ENCODE data around the gene PRKN.
A peak's percentile ranks its signal among the peaks of the same experiment; 100 is the strongest.

PRKN gene

DNA sequence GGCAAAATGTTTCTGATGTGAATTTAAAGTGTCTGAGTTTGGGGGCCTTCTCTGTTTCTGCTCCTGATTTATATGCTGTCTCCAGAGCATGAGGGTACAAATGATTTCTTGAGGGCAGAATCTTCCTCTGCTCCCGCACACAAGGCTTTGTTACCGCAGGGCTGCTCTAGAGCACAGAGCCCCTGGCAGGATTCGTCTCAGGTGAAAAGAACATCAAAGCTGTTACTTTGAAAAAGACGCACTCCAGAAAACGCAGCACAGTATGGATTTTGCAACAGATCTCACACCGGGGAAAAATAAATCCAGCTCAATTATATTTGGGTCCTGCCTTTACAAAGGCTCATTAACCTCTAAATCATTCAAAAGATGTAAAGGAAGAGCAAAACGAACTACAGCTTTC, 577.3 kb downstream of the PRKN start:
- peak overlapping the region; percentile 68 for H3K4me2 ChIP-seq (ENCODE audit: low read depth, low read length)
- peaks cover 11% of the 10 kb centered on the region for H3F3A ChIP-seq (ENCODE audit: insufficient read depth, low read length)
- H3K79me2 ChIP-seq (ENCODE audit: low read length), result no peaks in the 10 kb centered on the region
- H4K20me1 ChIP-seq (ENCODE audit: insufficient read depth, low read length), result no peaks in the 10 kb centered on the region
- H3K36me3 ChIP-seq (replicated peaks; ENCODE audit: insufficient read depth, low read length), result no peaks in the 10 kb centered on the region
- TF ChIP-seq, protein P1, sequence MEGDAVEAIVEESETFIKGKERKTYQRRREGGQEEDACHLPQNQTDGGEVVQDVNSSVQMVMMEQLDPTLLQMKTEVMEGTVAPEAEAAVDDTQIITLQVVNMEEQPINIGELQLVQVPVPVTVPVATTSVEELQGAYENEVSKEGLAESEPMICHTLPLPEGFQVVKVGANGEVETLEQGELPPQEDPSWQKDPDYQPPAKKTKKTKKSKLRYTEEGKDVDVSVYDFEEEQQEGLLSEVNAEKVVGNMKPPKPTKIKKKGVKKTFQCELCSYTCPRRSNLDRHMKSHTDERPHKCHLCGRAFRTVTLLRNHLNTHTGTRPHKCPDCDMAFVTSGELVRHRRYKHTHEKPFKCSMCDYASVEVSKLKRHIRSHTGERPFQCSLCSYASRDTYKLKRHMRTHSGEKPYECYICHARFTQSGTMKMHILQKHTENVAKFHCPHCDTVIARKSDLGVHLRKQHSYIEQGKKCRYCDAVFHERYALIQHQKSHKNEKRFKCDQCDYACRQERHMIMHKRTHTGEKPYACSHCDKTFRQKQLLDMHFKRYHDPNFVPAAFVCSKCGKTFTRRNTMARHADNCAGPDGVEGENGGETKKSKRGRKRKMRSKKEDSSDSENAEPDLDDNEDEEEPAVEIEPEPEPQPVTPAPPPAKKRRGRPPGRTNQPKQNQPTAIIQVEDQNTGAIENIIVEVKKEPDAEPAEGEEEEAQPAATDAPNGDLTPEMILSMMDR (IDR thresholded peaks at IDR 0.05; ENCODE audit: low read length), result no peak
- TF ChIP-seq EZH2phosphoT487 (IDR thresholded peaks at IDR 0.05; ENCODE audit: low read length) (no peak), EZH2 (optimal IDR thresholded peaks at IDR 0.05; ENCODE audit: low read depth, low read length) (no peak)
- H3K9me3 ChIP-seq (replicated peaks; ENCODE audit: insufficient read depth, low read length), result no peaks in the 10 kb centered on the region
- peak overlapping the region; percentile 88; the same call in 1 of the 2 replicates for H3K27ac ChIP-seq (ENCODE audit: low read length)
- peaks cover 33% of the 10 kb centered on the region for H3K4me1 ChIP-seq (ENCODE audit: low read length)
- H3K4me3 ChIP-seq (ENCODE audit: low read length), result no peak overlapping the region
- 0 out of 2 replicates have a peak overlapping the region, but pooled peaks have one; percentile 50 for H3K9ac ChIP-seq (ENCODE audit: low read length)
- no peaks in the 10 kb centered on the region for H3K9me2 ChIP-seq (replicated peaks; ENCODE audit: insufficient read depth, low read length)
- H3K27me3 ChIP-seq (replicated peaks; ENCODE audit: insufficient read depth, low read length), result no peaks in the 10 kb centered on the region
- no peak for DNase-seq
- no peak overlapping the region for H2AFZ ChIP-seq (ENCODE audit: low read length)

DNA sequence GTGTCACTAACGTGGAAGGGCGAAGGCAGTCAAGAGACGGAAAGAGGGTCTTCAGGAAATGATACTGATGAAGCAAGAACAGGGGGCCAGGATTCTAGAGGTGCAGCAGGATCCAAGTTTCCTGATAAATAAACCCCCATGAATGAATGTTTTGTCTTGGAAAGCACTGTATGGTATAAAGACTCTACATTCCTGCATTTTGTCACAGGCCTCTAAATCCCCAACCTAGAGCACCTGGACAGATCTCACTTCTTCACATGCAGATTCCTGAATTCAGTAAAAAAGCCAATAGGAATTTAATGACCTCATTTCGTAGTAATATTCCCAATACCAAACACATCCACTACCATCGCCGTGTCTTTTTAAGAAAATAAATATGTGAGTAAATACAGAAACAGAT, 577.8 kb downstream of the PRKN start:
- Histone ChIP-seq H3K4me3 (ENCODE audit: low read length) (no peak overlapping the region), H4K20me1 (ENCODE audit: insufficient read depth, low read length) (no peaks in the 10 kb centered on the region), H3K27ac (ENCODE audit: low read length) (no peak overlapping the region), H3K9me2 (replicated peaks; ENCODE audit: insufficient read depth, low read length) (no peaks in the 10 kb centered on the region), H3K4me1 (ENCODE audit: low read length) (peaks cover 28% of the 10 kb centered on the region), H3K79me2 (ENCODE audit: low read length) (no peaks in the 10 kb centered on the region), H2AFZ (ENCODE audit: low read length) (no peak overlapping the region), H3K9ac (ENCODE audit: low read length) (no peak overlapping the region), H3K36me3 (replicated peaks; ENCODE audit: insufficient read depth, low read length) (no peaks in the 10 kb centered on the region), H3F3A (ENCODE audit: insufficient read depth, low read length) (peaks cover 11% of the 10 kb centered on the region), H3K4me2 (ENCODE audit: low read depth, low read length) (no peak overlapping the region), H3K9me3 (replicated peaks; ENCODE audit: insufficient read depth, low read length) (no peaks in the 10 kb centered on the region), H3K27me3 (replicated peaks; ENCODE audit: insufficient read depth, low read length) (no peaks in the 10 kb centered on the region)
- no peak for TF ChIP-seq EZH2 (optimal IDR thresholded peaks at IDR 0.05; ENCODE audit: low read depth, low read length)
- TF ChIP-seq EZH2phosphoT487 (IDR thresholded peaks at IDR 0.05; ENCODE audit: low read length), result no peak
- no peak for DNase-seq

DNA sequence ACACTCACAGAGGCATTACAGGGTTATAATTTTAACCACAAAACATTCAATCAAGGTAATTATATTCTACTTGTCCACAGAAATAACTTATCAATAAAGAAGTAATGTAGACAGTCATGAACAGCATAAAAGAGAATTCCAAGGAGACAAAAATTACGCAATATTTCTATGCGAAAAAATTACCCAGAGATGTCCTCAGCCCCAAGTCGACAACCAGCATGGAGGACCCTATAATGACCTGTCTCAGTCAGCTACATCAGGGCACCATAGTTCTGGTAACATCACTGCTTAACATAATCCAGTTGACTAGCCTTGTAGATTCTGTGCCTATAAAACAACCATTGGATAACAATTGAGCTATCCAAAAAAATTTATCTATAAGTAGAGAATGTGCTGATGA, 579.8 kb downstream of the PRKN start:
- H3K27ac ChIP-seq (ENCODE audit: low read length), result no peak overlapping the region
- no peaks in the 10 kb centered on the region for H3K79me2 ChIP-seq (ENCODE audit: low read length)
- TF ChIP-seq EZH2phosphoT487 (IDR thresholded peaks at IDR 0.05; ENCODE audit: low read length) (no peak), EZH2 (optimal IDR thresholded peaks at IDR 0.05; ENCODE audit: low read depth, low read length) (no peak)
- TF ChIP-seq, protein P1 (IDR thresholded peaks at IDR 0.05; ENCODE audit: low read length), result no peak
- no peaks in the 10 kb centered on the region for H4K20me1 ChIP-seq (ENCODE audit: insufficient read depth, low read length)
- H3K9me3 ChIP-seq (replicated peaks; ENCODE audit: insufficient read depth, low read length), result no peaks in the 10 kb centered on the region
- H3K9ac ChIP-seq (ENCODE audit: low read length), result no peak overlapping the region
- H2AFZ ChIP-seq (ENCODE audit: low read length), result no peak overlapping the region
- H3K9me2 ChIP-seq (replicated peaks; ENCODE audit: insufficient read depth, low read length), result no peaks in the 10 kb centered on the region
- DNase-seq, result no peak
- H3K4me2 ChIP-seq (ENCODE audit: low read depth, low read length), result no peak overlapping the region
- no peaks in the 10 kb centered on the region for H3K27me3 ChIP-seq (replicated peaks; ENCODE audit: insufficient read depth, low read length)
- peaks cover 11% of the 10 kb centered on the region; the same call in 1 of the 2 replicates for H3F3A ChIP-seq (ENCODE audit: insufficient read depth, low read length)
- no peaks in the 10 kb centered on the region for H3K36me3 ChIP-seq (replicated peaks; ENCODE audit: insufficient read depth, low read length)
- peaks cover 15% of the 10 kb centered on the region; the same call in 1 of the 2 replicates for H3K4me1 ChIP-seq (ENCODE audit: low read length)
- H3K4me3 ChIP-seq (ENCODE audit: low read length), result no peak overlapping the region

DNA sequence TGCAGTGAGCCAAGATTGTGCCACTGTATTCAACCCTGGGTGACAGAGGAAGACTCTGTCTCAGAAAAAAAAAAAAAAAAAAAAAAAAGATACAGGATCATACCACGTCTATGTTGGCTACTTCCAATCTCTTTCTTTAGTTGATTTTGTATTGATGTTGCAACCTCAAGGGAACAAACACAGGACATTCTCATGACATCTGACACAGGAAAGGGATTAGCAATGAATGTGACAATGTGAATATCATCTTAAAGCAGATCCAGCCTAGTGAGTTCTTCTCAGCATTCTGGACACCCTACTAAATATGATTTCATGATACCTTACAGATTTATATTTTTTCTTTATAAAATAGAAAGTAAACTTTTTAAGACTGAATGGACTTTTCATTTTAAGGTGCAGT, 580.3 kb downstream of the PRKN start:
- Histone ChIP-seq H3K4me1 (ENCODE audit: low read length) (peaks cover 12% of the 10 kb centered on the region; the same call in 1 of the 2 replicates), H2AFZ (ENCODE audit: low read length) (no peak overlapping the region), H3F3A (ENCODE audit: insufficient read depth, low read length) (peaks cover 11% of the 10 kb centered on the region; the same call in 1 of the 2 replicates), H4K20me1 (ENCODE audit: insufficient read depth, low read length) (no peaks in the 10 kb centered on the region), H3K79me2 (ENCODE audit: low read length) (no peaks in the 10 kb centered on the region), H3K36me3 (replicated peaks; ENCODE audit: insufficient read depth, low read length) (no peaks in the 10 kb centered on the region), H3K9ac (ENCODE audit: low read length) (no peak overlapping the region), H3K9me2 (replicated peaks; ENCODE audit: insufficient read depth, low read length) (no peaks in the 10 kb centered on the region), H3K9me3 (replicated peaks; ENCODE audit: insufficient read depth, low read length) (no peaks in the 10 kb centered on the region), H3K4me2 (ENCODE audit: low read depth, low read length) (no peak overlapping the region), H3K27me3 (replicated peaks; ENCODE audit: insufficient read depth, low read length) (no peaks in the 10 kb centered on the region), H3K4me3 (ENCODE audit: low read length) (no peak overlapping the region), H3K27ac (ENCODE audit: low read length) (no peak overlapping the region)
- DNase-seq, result no peak
- TF ChIP-seq, protein P1 (IDR thresholded peaks at IDR 0.05; ENCODE audit: low read length), result no peak
- no peak for TF ChIP-seq EZH2phosphoT487 (IDR thresholded peaks at IDR 0.05; ENCODE audit: low read length)
- TF ChIP-seq EZH2 (optimal IDR thresholded peaks at IDR 0.05; ENCODE audit: low read depth, low read length), result no peak
